Stomach (tissue), 4 donors: ENCODE data around the gene PLXNA2.

Experiments used
- POLR2A ChIP-seq, 4 donors: fragments of 450-650 bp; IDR thresholded peaks; one replicate each; pipeline ENCODE4 v1.6.1; 2016; ENCODE audit warnings: antibody characterized with exemption in 4 of 4, control low read depth in 2 of 4, mild to moderate bottlenecking in 1 of 4, moderate library complexity in 1 of 4
- POLR2AphosphoS5 ChIP-seq, 3 donors: sonication (generic); formaldehyde crosslinking; IDR thresholded peaks; one replicate each; pipeline ENCODE4 v1.6.1; 2016; ENCODE audit warnings: antibody characterized with exemption in 3 of 3
- TF ChIP-seq, protein P1 (sequence below), 7 experiments: fragments of 450-650 bp in 4 of 7; fragments of 200-600 bp in 3 of 7; sonication (generic) in 3 of 7; IDR thresholded peaks; one replicate each; pipeline ENCODE4 v1.5.1; 2016 to 2019; ENCODE audit warnings: antibody characterized with exemption in 7 of 7, control low read depth in 2 of 7, mild to moderate bottlenecking in 1 of 7

DNA sequence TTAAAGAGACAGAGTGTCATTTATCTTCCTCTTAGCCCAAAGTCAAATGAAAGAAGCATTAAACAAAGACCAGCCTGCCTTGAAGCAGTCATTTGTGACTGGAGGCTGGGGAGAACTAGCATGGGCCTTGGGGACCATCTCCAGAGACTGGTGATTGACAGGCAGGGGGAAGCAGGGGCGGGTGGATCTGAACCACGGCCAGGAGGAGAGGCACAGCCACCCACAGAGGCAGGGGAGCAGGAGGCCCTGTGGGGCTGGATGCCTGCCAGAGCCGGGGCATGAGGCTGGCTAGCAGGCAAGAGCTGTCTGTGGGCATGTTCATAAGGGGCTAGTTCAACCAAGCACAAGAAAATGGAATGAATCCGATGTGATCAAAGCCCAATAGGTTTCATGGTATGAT is 73.9 kb downstream of the PLXNA2 start:
- TF ChIP-seq, protein P1, sequence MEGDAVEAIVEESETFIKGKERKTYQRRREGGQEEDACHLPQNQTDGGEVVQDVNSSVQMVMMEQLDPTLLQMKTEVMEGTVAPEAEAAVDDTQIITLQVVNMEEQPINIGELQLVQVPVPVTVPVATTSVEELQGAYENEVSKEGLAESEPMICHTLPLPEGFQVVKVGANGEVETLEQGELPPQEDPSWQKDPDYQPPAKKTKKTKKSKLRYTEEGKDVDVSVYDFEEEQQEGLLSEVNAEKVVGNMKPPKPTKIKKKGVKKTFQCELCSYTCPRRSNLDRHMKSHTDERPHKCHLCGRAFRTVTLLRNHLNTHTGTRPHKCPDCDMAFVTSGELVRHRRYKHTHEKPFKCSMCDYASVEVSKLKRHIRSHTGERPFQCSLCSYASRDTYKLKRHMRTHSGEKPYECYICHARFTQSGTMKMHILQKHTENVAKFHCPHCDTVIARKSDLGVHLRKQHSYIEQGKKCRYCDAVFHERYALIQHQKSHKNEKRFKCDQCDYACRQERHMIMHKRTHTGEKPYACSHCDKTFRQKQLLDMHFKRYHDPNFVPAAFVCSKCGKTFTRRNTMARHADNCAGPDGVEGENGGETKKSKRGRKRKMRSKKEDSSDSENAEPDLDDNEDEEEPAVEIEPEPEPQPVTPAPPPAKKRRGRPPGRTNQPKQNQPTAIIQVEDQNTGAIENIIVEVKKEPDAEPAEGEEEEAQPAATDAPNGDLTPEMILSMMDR (IDR thresholded peaks at IDR 0.05) = no peak
- TF ChIP-seq POLR2A (IDR thresholded peaks at IDR 0.05) (no peak), POLR2AphosphoS5 (IDR thresholded peaks at IDR 0.05) (no peak)
